Prostate gland (tissue), 2 donors: ENCODE data around the gene ATG7.

ENCODE experiments used
- POLR2A ChIP-seq: fragments of 450-650 bp; IDR thresholded peaks from one replicate; pipeline ENCODE4 v1.6.1; 2016; ENCODE audit warnings: antibody characterized with exemption, mild to moderate bottlenecking
- TF ChIP-seq, protein P1 (sequence below), 4 experiments: fragments of 200-600 bp in 2 of 4; fragments of 450-650 bp in 2 of 4; sonication (generic) in 2 of 4; IDR thresholded peaks; 1 replicate in 3 of 4; 2 replicates in 1 of 4; pipeline ENCODE4 v1.5.1; 2016 to 2019; ENCODE audit warnings: antibody characterized with exemption in 4 of 4, mild to moderate bottlenecking in 2 of 4, moderate library complexity in 2 of 4

- TF ChIP-seq, protein P1, sequence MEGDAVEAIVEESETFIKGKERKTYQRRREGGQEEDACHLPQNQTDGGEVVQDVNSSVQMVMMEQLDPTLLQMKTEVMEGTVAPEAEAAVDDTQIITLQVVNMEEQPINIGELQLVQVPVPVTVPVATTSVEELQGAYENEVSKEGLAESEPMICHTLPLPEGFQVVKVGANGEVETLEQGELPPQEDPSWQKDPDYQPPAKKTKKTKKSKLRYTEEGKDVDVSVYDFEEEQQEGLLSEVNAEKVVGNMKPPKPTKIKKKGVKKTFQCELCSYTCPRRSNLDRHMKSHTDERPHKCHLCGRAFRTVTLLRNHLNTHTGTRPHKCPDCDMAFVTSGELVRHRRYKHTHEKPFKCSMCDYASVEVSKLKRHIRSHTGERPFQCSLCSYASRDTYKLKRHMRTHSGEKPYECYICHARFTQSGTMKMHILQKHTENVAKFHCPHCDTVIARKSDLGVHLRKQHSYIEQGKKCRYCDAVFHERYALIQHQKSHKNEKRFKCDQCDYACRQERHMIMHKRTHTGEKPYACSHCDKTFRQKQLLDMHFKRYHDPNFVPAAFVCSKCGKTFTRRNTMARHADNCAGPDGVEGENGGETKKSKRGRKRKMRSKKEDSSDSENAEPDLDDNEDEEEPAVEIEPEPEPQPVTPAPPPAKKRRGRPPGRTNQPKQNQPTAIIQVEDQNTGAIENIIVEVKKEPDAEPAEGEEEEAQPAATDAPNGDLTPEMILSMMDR (IDR thresholded peaks at IDR 0.05) = no peak
- no peak for TF ChIP-seq POLR2A
Measured at GRCh38 chr3:11381563-11381962, 109.4 kb downstream of the ATG7 start.
